Measurements from ENCODE around the gene AHI1.

The AHI1 gene

DNA sequence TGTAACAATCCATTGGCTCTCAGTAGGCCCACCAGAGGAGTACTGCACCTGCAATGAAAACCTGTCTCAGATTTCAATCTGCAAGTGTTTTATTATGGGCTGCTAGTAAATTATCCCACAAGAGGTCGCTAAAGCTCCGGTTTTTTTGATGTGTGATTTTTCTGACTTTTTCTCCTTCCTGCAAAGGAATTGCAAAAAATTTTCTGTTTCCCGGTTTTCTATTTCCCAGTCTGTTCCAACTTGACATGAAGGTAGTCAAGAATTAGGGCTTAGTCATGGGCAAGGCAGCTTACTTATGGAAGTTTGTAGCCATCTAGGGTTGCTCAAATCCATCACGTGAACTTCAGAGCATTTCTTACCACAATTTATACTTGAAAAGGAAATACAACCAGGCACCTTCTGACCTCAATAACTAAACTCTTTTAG is 38.5 kb upstream of the AHI1 start:
- no peak overlapping the region for H3K4me3 ChIP-seq (ENCODE audit: low read depth, low read length)
- peak; percentile 52 for DNase-seq (ENCODE audit: low read depth)
- TF ChIP-seq, protein P1, sequence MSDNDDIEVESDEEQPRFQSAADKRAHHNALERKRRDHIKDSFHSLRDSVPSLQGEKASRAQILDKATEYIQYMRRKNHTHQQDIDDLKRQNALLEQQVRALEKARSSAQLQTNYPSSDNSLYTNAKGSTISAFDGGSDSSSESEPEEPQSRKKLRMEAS (IDR thresholded peaks at IDR 0.05; ENCODE audit: low read depth, low read length), result no peak
- TF ChIP-seq, protein P2, sequence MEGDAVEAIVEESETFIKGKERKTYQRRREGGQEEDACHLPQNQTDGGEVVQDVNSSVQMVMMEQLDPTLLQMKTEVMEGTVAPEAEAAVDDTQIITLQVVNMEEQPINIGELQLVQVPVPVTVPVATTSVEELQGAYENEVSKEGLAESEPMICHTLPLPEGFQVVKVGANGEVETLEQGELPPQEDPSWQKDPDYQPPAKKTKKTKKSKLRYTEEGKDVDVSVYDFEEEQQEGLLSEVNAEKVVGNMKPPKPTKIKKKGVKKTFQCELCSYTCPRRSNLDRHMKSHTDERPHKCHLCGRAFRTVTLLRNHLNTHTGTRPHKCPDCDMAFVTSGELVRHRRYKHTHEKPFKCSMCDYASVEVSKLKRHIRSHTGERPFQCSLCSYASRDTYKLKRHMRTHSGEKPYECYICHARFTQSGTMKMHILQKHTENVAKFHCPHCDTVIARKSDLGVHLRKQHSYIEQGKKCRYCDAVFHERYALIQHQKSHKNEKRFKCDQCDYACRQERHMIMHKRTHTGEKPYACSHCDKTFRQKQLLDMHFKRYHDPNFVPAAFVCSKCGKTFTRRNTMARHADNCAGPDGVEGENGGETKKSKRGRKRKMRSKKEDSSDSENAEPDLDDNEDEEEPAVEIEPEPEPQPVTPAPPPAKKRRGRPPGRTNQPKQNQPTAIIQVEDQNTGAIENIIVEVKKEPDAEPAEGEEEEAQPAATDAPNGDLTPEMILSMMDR (IDR thresholded peaks at IDR 0.05; ENCODE audit: low read depth, low read length), result peak; percentile 66

DNA sequence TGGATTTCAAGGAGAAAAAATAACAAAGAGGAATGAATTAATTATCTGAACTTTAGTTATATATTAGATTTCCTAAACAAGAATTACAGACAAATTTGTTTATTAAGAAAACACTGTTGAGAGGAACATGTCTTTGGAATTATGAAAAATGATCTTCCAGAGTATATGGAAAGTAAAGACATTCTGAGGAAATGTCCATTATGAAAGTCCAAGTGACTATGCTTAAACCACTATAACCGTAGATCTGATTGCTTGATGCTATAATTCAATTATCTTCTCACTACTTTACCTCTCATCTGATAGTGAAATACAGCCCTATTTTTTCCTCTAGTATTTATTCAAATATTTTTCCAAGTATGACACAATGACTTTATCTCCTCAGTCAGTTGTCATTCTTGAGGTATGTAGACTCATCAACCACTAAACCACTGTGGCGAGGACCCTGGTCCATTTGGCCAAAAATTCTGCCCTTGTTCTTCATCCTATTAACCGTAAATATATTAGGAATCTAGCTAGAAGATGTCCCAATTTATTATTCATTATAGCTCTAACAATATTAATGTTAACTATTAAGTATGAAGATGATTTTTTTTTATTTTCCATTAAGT is 37.3 kb upstream of the AHI1 start:
- H3K4me3 ChIP-seq (ENCODE audit: low read depth, low read length), result no peak overlapping the region
- no peak for DNase-seq (ENCODE audit: low read depth)
- TF ChIP-seq POLR2A (IDR thresholded peaks at IDR 0.05; ENCODE audit: extremely low read depth, insufficient read length), result no peak
- TF ChIP-seq MYC (IDR thresholded peaks at IDR 0.05; ENCODE audit: low read depth, low read length), result no peak
- TF ChIP-seq, protein P1 (IDR thresholded peaks at IDR 0.05; ENCODE audit: low read depth, low read length), result no peak

DNA sequence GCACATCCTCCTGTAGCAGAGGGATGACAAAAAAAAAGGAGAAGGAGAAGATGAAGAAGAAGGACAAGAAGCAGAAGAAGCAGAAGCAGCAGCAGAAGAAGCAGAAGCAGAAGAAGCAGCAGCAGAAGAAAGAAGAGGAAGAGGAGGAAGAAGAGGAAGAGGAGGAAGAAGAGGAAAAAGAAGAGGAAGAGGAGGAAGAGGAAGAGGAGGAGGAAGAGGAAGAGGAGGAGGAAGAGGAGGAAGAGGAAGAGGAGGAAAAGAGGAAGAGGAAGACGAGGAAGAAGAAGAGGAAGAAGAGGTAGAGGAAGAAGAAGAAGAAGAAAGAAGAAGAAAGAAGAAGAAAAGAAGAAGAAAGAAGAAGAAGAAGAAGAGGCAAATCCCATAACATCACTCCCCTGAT is 35.0 kb upstream of the AHI1 start:
- no peak overlapping the region for H3K4me3 ChIP-seq (ENCODE audit: low read depth, low read length)
- TF ChIP-seq, protein P1 (IDR thresholded peaks at IDR 0.05; ENCODE audit: low read depth, low read length), result no peak
- TF ChIP-seq, protein P2 (IDR thresholded peaks at IDR 0.05; ENCODE audit: low read depth, low read length), result no peak
- TF ChIP-seq POLR2A (IDR thresholded peaks at IDR 0.05; ENCODE audit: extremely low read depth, insufficient read length), result no peak
- TF ChIP-seq MYC (IDR thresholded peaks at IDR 0.05; ENCODE audit: low read depth, low read length), result no peak
- DNase-seq (ENCODE audit: low read depth), result no peak

DNA sequence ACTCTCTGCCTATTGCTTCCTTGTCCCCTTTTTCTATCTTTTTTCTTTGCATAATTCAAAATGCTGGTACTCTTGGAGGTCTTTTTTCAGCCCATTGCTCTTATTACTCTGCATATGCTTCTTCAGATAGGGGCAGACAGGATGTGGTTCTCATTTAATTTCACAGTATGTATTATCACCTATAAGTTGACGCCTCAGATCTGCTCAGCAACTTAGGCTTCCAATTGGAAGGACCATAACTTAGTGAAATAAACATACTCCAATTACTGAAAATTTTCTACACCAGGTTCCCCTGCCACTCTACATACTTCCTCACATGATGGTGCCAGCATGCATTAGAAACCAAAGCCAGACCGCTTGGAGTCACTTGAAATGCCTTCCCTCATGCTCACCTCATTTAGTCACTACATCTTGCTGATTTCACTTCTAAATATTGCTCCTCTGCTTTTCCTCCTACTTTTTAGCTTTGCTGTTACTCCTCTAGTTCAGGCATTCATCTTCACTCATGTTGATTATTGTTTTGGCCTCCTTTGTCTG is 34.5 kb upstream of the AHI1 start:
- no peak for DNase-seq (ENCODE audit: low read depth)
- TF ChIP-seq MYC (IDR thresholded peaks at IDR 0.05; ENCODE audit: low read depth, low read length), result no peak
- no peak for TF ChIP-seq POLR2A (IDR thresholded peaks at IDR 0.05; ENCODE audit: extremely low read depth, insufficient read length)
- TF ChIP-seq, protein P2 (IDR thresholded peaks at IDR 0.05; ENCODE audit: low read depth, low read length), result no peak
- TF ChIP-seq, protein P1 (IDR thresholded peaks at IDR 0.05; ENCODE audit: low read depth, low read length), result no peak
- H3K4me3 ChIP-seq (ENCODE audit: low read depth, low read length), result no peak overlapping the region

DNA sequence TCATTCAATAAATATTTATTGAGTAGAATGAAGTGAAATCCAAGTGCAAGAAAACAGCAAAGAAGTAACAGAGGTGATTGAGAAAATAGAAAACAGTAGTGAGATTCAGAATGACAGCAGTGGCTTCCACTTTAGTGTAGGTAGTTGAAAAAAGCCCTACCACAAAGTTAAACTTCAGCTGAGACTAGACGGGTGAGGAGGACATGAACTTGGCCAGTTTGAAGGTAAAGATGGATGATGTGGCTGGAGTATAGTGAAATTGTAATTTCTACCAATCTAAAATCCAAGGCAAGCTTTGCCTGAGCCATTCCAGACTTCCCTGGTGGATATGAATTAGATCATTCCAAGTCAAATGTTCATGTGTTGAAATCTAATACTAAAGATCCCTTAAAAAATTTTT is 32.6 kb upstream of the AHI1 start:
- no peak for DNase-seq (ENCODE audit: low read depth)
- TF ChIP-seq, protein P2 (IDR thresholded peaks at IDR 0.05; ENCODE audit: low read depth, low read length), result no peak
- TF ChIP-seq, protein P1 (IDR thresholded peaks at IDR 0.05; ENCODE audit: low read depth, low read length), result no peak
- TF ChIP-seq POLR2A (IDR thresholded peaks at IDR 0.05; ENCODE audit: extremely low read depth, insufficient read length), result no peak
- TF ChIP-seq MYC (IDR thresholded peaks at IDR 0.05; ENCODE audit: low read depth, low read length), result no peak
- H3K4me3 ChIP-seq (ENCODE audit: low read depth, low read length), result no peak overlapping the region

DNA sequence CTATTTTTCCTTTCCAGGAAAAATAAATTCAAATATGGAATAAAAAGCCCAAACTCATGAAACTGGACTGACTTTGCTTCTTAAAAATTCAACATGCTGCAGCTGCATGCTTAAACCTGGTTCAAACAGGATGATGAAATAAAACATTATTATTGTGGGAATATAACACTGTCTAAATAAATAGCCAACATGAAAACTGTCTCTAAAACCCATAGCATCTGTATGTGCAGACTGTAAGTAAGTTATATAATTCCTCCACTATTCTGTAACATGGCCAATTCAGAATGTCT is 30.4 kb upstream of the AHI1 start:
- TF ChIP-seq POLR2A (IDR thresholded peaks at IDR 0.05; ENCODE audit: extremely low read depth, insufficient read length), result no peak
- TF ChIP-seq, protein P2 (IDR thresholded peaks at IDR 0.05; ENCODE audit: low read depth, low read length), result no peak
- TF ChIP-seq, protein P1 (IDR thresholded peaks at IDR 0.05; ENCODE audit: low read depth, low read length), result no peak
- TF ChIP-seq MYC (IDR thresholded peaks at IDR 0.05; ENCODE audit: low read depth, low read length), result no peak
- no peak overlapping the region for H3K4me3 ChIP-seq (ENCODE audit: low read depth, low read length)
- no peak for DNase-seq (ENCODE audit: low read depth)
